ENCODE measurements around the gene RAE1. TPM values are rescaled to one million over a fixed set of nuclear protein-coding genes. Genes with fewer than 3 reads are reported as not detected.

The RAE1 gene
- total RNA-seq, 1 donor from 2014 or later = 36.6 TPM

GRCh38 chr20:57371363-57371762, 20.3 kb downstream of the RAE1 start:
- ChIA-PET POLR2A (no interaction called here), CTCF (no interaction called here)
- Mint-ChIP-seq H3K27ac (no peak overlapping the region), H3K4me1 (no peaks in the 10 kb centered on the region), H3K4me3 (no peak overlapping the region), H3K27me3 (no peaks in the 10 kb centered on the region), H3K9me3 (no peaks in the 10 kb centered on the region), H3K36me3 (ENCODE audit: low read depth) (peaks cover 98% of the 10 kb centered on the region)
- ATAC-seq (ENCODE audit: low read depth) (no peak), DNase-seq (no peak)
- intact Hi-C loops (cut with micrococcal nuclease) = no loop called here
- TF ChIP-seq, protein P1, sequence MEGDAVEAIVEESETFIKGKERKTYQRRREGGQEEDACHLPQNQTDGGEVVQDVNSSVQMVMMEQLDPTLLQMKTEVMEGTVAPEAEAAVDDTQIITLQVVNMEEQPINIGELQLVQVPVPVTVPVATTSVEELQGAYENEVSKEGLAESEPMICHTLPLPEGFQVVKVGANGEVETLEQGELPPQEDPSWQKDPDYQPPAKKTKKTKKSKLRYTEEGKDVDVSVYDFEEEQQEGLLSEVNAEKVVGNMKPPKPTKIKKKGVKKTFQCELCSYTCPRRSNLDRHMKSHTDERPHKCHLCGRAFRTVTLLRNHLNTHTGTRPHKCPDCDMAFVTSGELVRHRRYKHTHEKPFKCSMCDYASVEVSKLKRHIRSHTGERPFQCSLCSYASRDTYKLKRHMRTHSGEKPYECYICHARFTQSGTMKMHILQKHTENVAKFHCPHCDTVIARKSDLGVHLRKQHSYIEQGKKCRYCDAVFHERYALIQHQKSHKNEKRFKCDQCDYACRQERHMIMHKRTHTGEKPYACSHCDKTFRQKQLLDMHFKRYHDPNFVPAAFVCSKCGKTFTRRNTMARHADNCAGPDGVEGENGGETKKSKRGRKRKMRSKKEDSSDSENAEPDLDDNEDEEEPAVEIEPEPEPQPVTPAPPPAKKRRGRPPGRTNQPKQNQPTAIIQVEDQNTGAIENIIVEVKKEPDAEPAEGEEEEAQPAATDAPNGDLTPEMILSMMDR (IDR thresholded peaks at IDR 0.05) = no peak

- Mint-ChIP-seq H3K27me3 (no peaks in the 10 kb centered on the region), H3K4me3 (no peak overlapping the region), H3K27ac (no peak overlapping the region), H3K4me1 (no peaks in the 10 kb centered on the region), H3K36me3 (ENCODE audit: low read depth) (peaks cover 98% of the 10 kb centered on the region), H3K9me3 (no peaks in the 10 kb centered on the region)
- ATAC-seq (ENCODE audit: low read depth) = no peak
- ChIA-PET CTCF (no interaction called here), POLR2A (no interaction called here)
- TF ChIP-seq, protein P1 (IDR thresholded peaks at IDR 0.05) = no peak
- intact Hi-C loops (cut with micrococcal nuclease) = no loop called here
- DNase-seq = no peak
Observed at GRCh38 chr20:57372157-57372556, 21.1 kb downstream of the RAE1 start.

GRCh38 chr20:57372581-57373350, 21.7 kb downstream of the RAE1 start:
- Mint-ChIP-seq H3K27me3 (no peaks in the 10 kb centered on the region), H3K9me3 (no peaks in the 10 kb centered on the region), H3K4me1 (no peaks in the 10 kb centered on the region), H3K27ac (no peak overlapping the region), H3K4me3 (no peak overlapping the region), H3K36me3 (ENCODE audit: low read depth) (peaks cover 98% of the 10 kb centered on the region)
- DNase-seq (no peak), ATAC-seq (ENCODE audit: low read depth) (no peak)
- intact Hi-C loops (cut with micrococcal nuclease) = no loop called here
- TF ChIP-seq, protein P1 (IDR thresholded peaks at IDR 0.05) = no peak
- ChIA-PET POLR2A (interaction anchor here (0.6 kb wide), 1 partner anchor 1016 kb away, joined by 3 read pairs; no protein-coding TSS in a partner anchor), CTCF (no interaction called here)

- intact Hi-C loops (cut with micrococcal nuclease) = no loop called here
- Mint-ChIP-seq H3K9me3 (no peaks in the 10 kb centered on the region), H3K27ac (no peak overlapping the region), H3K4me3 (no peak overlapping the region), H3K27me3 (no peaks in the 10 kb centered on the region), H3K36me3 (ENCODE audit: low read depth) (peaks cover 99% of the 10 kb centered on the region), H3K4me1 (no peaks in the 10 kb centered on the region)
- ChIA-PET POLR2A (no interaction called here), CTCF (no interaction called here)
- TF ChIP-seq, protein P1 (IDR thresholded peaks at IDR 0.05) = no peak
- DNase-seq (no peak), ATAC-seq (ENCODE audit: low read depth) (no peak)
Observed at GRCh38 chr20:57374343-57374930, 23.4 kb downstream of the RAE1 start.

GRCh38 chr20:57374931-57375651, 24.0 kb downstream of the RAE1 start:
- intact Hi-C loops (cut with micrococcal nuclease) = no loop called here
- TF ChIP-seq, protein P1 (IDR thresholded peaks at IDR 0.05) = no peak
- CTCF ChIA-PET = no interaction called here
- Mint-ChIP-seq H3K27me3 (no peaks in the 10 kb centered on the region), H3K9me3 (no peaks in the 10 kb centered on the region), H3K36me3 (ENCODE audit: low read depth) (peaks cover 99% of the 10 kb centered on the region), H3K27ac (no peak overlapping the region), H3K4me1 (no peaks in the 10 kb centered on the region), H3K4me3 (no peak overlapping the region)
- POLR2A ChIA-PET = interaction anchor here (0.6 to 0.7 kb wide), 2 partner anchors 23 to 116 kb away, joined by 4 to 5 read pairs; no protein-coding TSS in a partner anchor
- DNase-seq (no peak), ATAC-seq (ENCODE audit: low read depth) (no peak)

Data from activated B cell treated with CpG ODN at 0.5 μM for 24 hours (primary cell).